Testis (tissue), 3 donors: ENCODE data around the gene MYOG. TPM values are rescaled to one million over a fixed set of nuclear protein-coding genes. Genes with fewer than 3 reads are reported as not detected.

Source experiments
- DNase-seq: peaks from one replicate; pipeline ENCODE4 v3.0.0-alpha.2; 2019
- H3K27ac ChIP-seq, 2 donors: fragments of 200-600 bp; sonication (generic); one replicate each; pipeline ENCODE4 v1.5.1; 2019
- H3K27me3 ChIP-seq: fragments of 200-600 bp; sonication (generic); one replicate; pipeline ENCODE4 v1.5.1; 2019
- H3K36me3 ChIP-seq: fragments of 200-600 bp; sonication (generic); one replicate; pipeline ENCODE4 v1.5.1; 2017; ENCODE audit warnings: low read depth; ENCODE audit errors: missing control alignments
- H3K4me1 ChIP-seq: fragments of 200-600 bp; sonication (generic); one replicate; pipeline ENCODE4 v1.5.1; 2019
- H3K4me3 ChIP-seq, 2 donors: fragments of 200-600 bp; sonication (generic); one replicate each; pipeline ENCODE4 v1.5.1; 2017 to 2019
- H3K9me3 ChIP-seq: fragments of 200-600 bp; sonication (generic); one replicate; pipeline ENCODE4 v1.5.1; 2017
- CTCF ChIP-seq, 3 experiments: fragments of 450-650 bp in 2 of 3; fragments of 200-600 bp in 1 of 3; sonication (generic) in 1 of 3; IDR thresholded peaks; one replicate each; pipeline ENCODE4 v1.5.1; 2016 to 2019; ENCODE audit warnings: antibody characterized with exemption in 3 of 3, mild to moderate bottlenecking in 2 of 3, moderate library complexity in 1 of 3
- POLR2A ChIP-seq: fragments of 450-650 bp; IDR thresholded peaks from one replicate; pipeline ENCODE4 v1.6.1; 2017; ENCODE audit warnings: antibody characterized with exemption, mild to moderate bottlenecking, moderate library complexity
- WGBS, 2 donors: methylation state at CpG; one replicate each; pipeline ENCODE4 v1.1.5; 2018; 5-methylcytosine and 5-hydroxymethylcytosine counted together
- intact Hi-C: fragments of 100-400 bp; cut with DNase I; formaldehyde crosslinking; loops from one replicate; pipeline ENCODE4 v1.15.1; 2023; ENCODE audit warnings: low total_unique reads
- polyA plus RNA-seq: library from polyadenylated mRNA; stranded (reverse); fragments of 350-450 nt; fragmentation: Illumina TruSeq; extraction: RNeasy Lipid Tissue Mini Kit (QIAGEN cat#74804); gene quantifications from one replicate; pipeline ENCODE4 v1.2.3, GENCODE V29; 2014; ENCODE audit warnings: low read depth, low replicate concordance; ENCODE audit not compliant: insufficient read depth
- total RNA-seq, 2 donors: library from RNA; depleted of rRNA; stranded (reverse); fragments of >200 nt; gene quantifications; one replicate each; pipeline ENCODE4 v1.2.3, GENCODE V29; 2016

MYOG gene
- total and polyA plus RNA-seq, 3 donors from 2014 or later = 0.25 to 1.2 (median 0.47) TPM

GRCh38 chr1:203054642-203055041 lies 31.2 kb downstream of the MYOG start:
- Histone ChIP-seq H3K27me3 (no peaks in the 10 kb centered on the region), H3K9me3 (no peaks in the 10 kb centered on the region), H3K4me3 (no peak overlapping the region), H3K27ac (no peak overlapping the region), H3K36me3 (no peaks in the 10 kb centered on the region), H3K4me1 (peaks cover 8% of the 10 kb centered on the region)
- DNase-seq = no peak
- intact Hi-C loops = no loop called here
- TF ChIP-seq CTCF (IDR thresholded peaks at IDR 0.05) = no peak
- TF ChIP-seq POLR2A = no peak
- 85 to 94% methylated on average over 5 of the region's 5 CpGs for WGBS, 2 donors

GRCh38 chr1:203054184-203054583 lies 31.6 kb downstream of the MYOG start:
- H3K9me3 ChIP-seq = no peaks in the 10 kb centered on the region
- WGBS, 2 donors = 73 to 81% methylated on average over 1 of the region's 1 CpG
- H3K36me3 ChIP-seq = no peaks in the 10 kb centered on the region
- intact Hi-C loops = no loop called here
- no peak overlapping the region for H3K27ac ChIP-seq
- H3K4me1 ChIP-seq = peaks cover 8% of the 10 kb centered on the region
- no peak overlapping the region for H3K4me3 ChIP-seq
- no peaks in the 10 kb centered on the region for H3K27me3 ChIP-seq
- DNase-seq = no peak
- TF ChIP-seq CTCF (IDR thresholded peaks at IDR 0.05) (no peak), POLR2A (no peak)

- intact Hi-C loops = no loop called here
- TF ChIP-seq CTCF (IDR thresholded peaks at IDR 0.05) (no peak), POLR2A (no peak)
- Histone ChIP-seq H3K27ac (no peak overlapping the region), H3K9me3 (no peaks in the 10 kb centered on the region), H3K27me3 (no peaks in the 10 kb centered on the region), H3K4me1 (peaks cover 8% of the 10 kb centered on the region), H3K36me3 (no peaks in the 10 kb centered on the region), H3K4me3 (no peak overlapping the region)
- no peak for DNase-seq
- WGBS, 2 donors = 74 to 82% methylated on average over 3 of the region's 3 CpGs
These were observed 33.2 kb downstream of the MYOG start for GRCh38 chr1:203052601-203053000.

GRCh38 chr1:203051841-203052324 lies 33.9 kb downstream of the MYOG start:
- Histone ChIP-seq H3K4me3 (no peak overlapping the region), H3K9me3 (no peaks in the 10 kb centered on the region), H3K4me1 (peaks cover 8% of the 10 kb centered on the region), H3K36me3 (no peaks in the 10 kb centered on the region), H3K27me3 (no peaks in the 10 kb centered on the region), H3K27ac (no peak overlapping the region)
- DNase-seq = no peak
- 45 to 74% methylated on average over 17 to 20 of the region's 20 CpGs for WGBS, 2 donors
- no peak for TF ChIP-seq CTCF (IDR thresholded peaks at IDR 0.05)
- no peak for TF ChIP-seq POLR2A
- intact Hi-C loops = no loop called here

GRCh38 chr1:203050826-203051225 lies 35.0 kb downstream of the MYOG start:
- 72 to 76% methylated on average over 4 of the region's 4 CpGs for WGBS, 2 donors
- Histone ChIP-seq H3K9me3 (no peaks in the 10 kb centered on the region), H3K36me3 (no peaks in the 10 kb centered on the region), H3K27me3 (no peaks in the 10 kb centered on the region), H3K27ac (no peak overlapping the region), H3K4me1 (peaks cover 8% of the 10 kb centered on the region), H3K4me3 (no peak overlapping the region)
- DNase-seq = no peak
- intact Hi-C loops = no loop called here
- TF ChIP-seq CTCF (IDR thresholded peaks at IDR 0.05) (no peak), POLR2A (no peak)
